T-helper 17 cell (primary cell): Measurements from ENCODE around the gene STON2. TPM values are rescaled to one million over a fixed set of nuclear protein-coding genes. Genes with fewer than 3 reads are reported as not detected.
A peak's percentile ranks its signal among the peaks of the same experiment; 100 is the strongest.

ENCODE experiments used
- ATAC-seq: fragments of 150-1000 bp; cut with Tn5 transposase; 2 replicates; pipeline ENCODE4 v1.10.0; 2021; ENCODE audit warnings: mild to moderate bottlenecking, moderate library complexity
- DNase-seq, 3 donors: peaks; one replicate each; pipeline versions ENCODE4 v3.0.0 to v3.0.0-alpha.2; 2020 to 2021
- H3K9me3 ChIP-seq: one replicate; pipeline ENCODE4 v1.7.0; 2013; ENCODE audit warnings: low read length, mild to moderate bottlenecking; ENCODE audit not compliant: control insufficient read depth, poor library complexity, severe bottlenecking
- H3K27ac Mint-ChIP-seq: one replicate; pipeline ENCODE4 v1.8.0; 2022; ENCODE audit warnings: mild to moderate bottlenecking, moderate library complexity, mixed read lengths
- H3K27me3 Mint-ChIP-seq: one replicate; pipeline ENCODE4 v1.8.0; 2022; ENCODE audit warnings: mixed read lengths
- H3K36me3 Mint-ChIP-seq: one replicate; pipeline ENCODE4 v1.8.0; 2022; ENCODE audit warnings: low read depth, mixed read lengths
- H3K4me1 Mint-ChIP-seq: one replicate; pipeline ENCODE4 v1.8.0; 2022; ENCODE audit warnings: mild to moderate bottlenecking, mixed read lengths
- H3K4me3 Mint-ChIP-seq: one replicate; pipeline ENCODE4 v1.8.0; 2022; ENCODE audit warnings: mild to moderate bottlenecking, moderate library complexity, mixed read lengths
- total RNA-seq, 4 donors: library from RNA in 2 of 4; stranded (reverse) in 2 of 4; gene quantifications; one replicate each; pipeline ENCODE4 v1.2.3 and lab custom pipeline; 2022 to 2026

The STON2 gene
- total RNA-seq, 2 donors from 2014 or later = 2.3 to 51.1 TPM

DNA sequence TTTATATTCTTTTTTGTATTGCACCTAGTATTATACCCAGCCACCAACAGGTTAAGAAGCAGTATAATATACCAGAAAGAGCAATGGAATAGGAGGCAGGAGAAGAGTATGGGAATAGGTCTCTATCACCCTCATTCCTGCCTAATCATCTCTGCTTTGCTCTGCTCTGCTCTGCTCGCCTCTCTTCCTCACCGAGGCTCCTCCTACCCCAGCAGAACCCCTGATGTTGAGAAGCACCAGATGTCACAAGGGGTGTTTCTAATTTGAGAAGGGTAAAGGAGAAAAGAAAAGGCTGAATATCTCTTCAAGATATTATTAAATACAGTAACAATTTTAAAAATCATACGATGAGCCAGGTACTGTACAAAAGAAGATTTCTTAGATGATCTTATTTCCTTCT, 89.0 kb downstream of the STON2 start:
- DNase-seq (no peak), ATAC-seq (no peak)
- Mint-ChIP-seq H3K27me3 (peaks cover 29% of the 10 kb centered on the region), H3K4me1 (no peaks in the 10 kb centered on the region), H3K4me3 (no peak overlapping the region), H3K36me3 (no peaks in the 10 kb centered on the region), H3K27ac (no peak overlapping the region)
- no peaks in the 10 kb centered on the region for H3K9me3 ChIP-seq

GRCh38 chr14:81310606-81311005, 89.5 kb downstream of the STON2 start:
- H3K36me3 Mint-ChIP-seq = no peaks in the 10 kb centered on the region
- ATAC-seq (no peak), DNase-seq (no peak)
- H3K4me1 Mint-ChIP-seq = no peaks in the 10 kb centered on the region
- no peak overlapping the region for H3K27ac Mint-ChIP-seq
- no peak overlapping the region for H3K4me3 Mint-ChIP-seq
- peaks cover 26% of the 10 kb centered on the region for H3K27me3 Mint-ChIP-seq
- no peaks in the 10 kb centered on the region for H3K9me3 ChIP-seq

DNA sequence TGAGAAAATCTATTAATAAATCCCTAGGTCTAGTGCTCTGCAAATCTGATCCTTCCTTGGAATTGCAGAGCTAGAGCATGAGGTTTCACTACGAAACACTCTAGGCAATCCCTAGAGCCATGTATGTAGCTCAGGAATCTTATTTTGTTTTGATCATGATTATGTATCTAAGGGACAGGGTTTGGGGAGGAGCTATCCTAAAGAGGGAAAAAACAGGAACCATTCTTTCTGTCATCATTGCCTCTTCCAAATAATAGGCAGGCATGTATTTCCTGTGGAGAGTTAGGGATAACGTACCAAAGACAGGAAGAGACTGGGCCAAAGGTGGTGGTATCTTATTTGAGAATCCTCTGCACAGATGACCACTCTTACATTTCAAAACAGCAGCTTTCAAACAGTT, 90.6 kb downstream of the STON2 start:
- no peak overlapping the region for H3K4me3 Mint-ChIP-seq
- H3K27ac Mint-ChIP-seq = no peak overlapping the region
- peaks cover 26% of the 10 kb centered on the region for H3K27me3 Mint-ChIP-seq
- no peaks in the 10 kb centered on the region for H3K4me1 Mint-ChIP-seq
- H3K9me3 ChIP-seq = no peaks in the 10 kb centered on the region
- H3K36me3 Mint-ChIP-seq = no peaks in the 10 kb centered on the region
- no peak for DNase-seq
- no peak for ATAC-seq

GRCh38 chr14:81305743-81306142, 94.4 kb downstream of the STON2 start:
- no peaks in the 10 kb centered on the region for H3K36me3 Mint-ChIP-seq
- H3K4me1 Mint-ChIP-seq = peaks cover 2% of the 10 kb centered on the region
- no peak overlapping the region for H3K27ac Mint-ChIP-seq
- H3K9me3 ChIP-seq = no peaks in the 10 kb centered on the region
- H3K4me3 Mint-ChIP-seq = no peak overlapping the region
- DNase-seq (no peak), ATAC-seq (no peak)
- peaks cover 8% of the 10 kb centered on the region for H3K27me3 Mint-ChIP-seq

DNA sequence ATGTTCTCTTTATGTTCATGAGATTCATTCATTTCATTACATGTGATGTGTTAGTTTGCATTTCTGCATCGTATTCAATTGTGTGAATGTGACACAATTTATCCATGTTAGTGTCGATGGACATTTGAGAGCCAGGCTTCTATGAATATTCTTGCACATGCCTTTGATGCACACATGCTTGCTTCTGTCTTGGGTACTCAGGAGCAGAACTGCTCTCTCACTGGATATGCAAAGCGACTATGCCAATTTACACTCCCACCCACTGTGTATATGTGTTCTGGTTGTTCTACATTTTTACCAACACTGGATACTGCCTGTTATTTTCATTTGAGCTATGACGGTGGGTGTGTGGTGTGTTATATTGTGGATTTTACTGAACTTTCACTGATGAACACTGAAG, 95.1 kb downstream of the STON2 start:
- Mint-ChIP-seq H3K36me3 (no peaks in the 10 kb centered on the region), H3K4me3 (no peak overlapping the region), H3K27ac (no peak overlapping the region), H3K4me1 (peaks cover 2% of the 10 kb centered on the region), H3K27me3 (peaks cover 4% of the 10 kb centered on the region)
- DNase-seq (no peak), ATAC-seq (no peak)
- no peaks in the 10 kb centered on the region for H3K9me3 ChIP-seq

- Mint-ChIP-seq H3K27me3 (no peaks in the 10 kb centered on the region), H3K36me3 (no peaks in the 10 kb centered on the region), H3K4me3 (no peak overlapping the region), H3K27ac (no peak overlapping the region), H3K4me1 (peaks cover 2% of the 10 kb centered on the region)
- DNase-seq = no peak
- peak; percentile 50 for ATAC-seq
- H3K9me3 ChIP-seq = no peaks in the 10 kb centered on the region
Measured at GRCh38 chr14:81303258-81303935, 96.7 kb downstream of the STON2 start.

GRCh38 chr14:81302638-81303037, 97.5 kb downstream of the STON2 start:
- Mint-ChIP-seq H3K4me3 (no peak overlapping the region), H3K36me3 (no peaks in the 10 kb centered on the region), H3K4me1 (peaks cover 2% of the 10 kb centered on the region), H3K27ac (no peak overlapping the region), H3K27me3 (no peaks in the 10 kb centered on the region)
- ATAC-seq = no peak
- DNase-seq = no peak
- no peaks in the 10 kb centered on the region for H3K9me3 ChIP-seq

GRCh38 chr14:81301813-81302212, 98.3 kb downstream of the STON2 start:
- no peaks in the 10 kb centered on the region for H3K9me3 ChIP-seq
- ATAC-seq = no peak
- peaks cover 2% of the 10 kb centered on the region for H3K4me1 Mint-ChIP-seq
- no peak for DNase-seq
- H3K27me3 Mint-ChIP-seq = peaks cover 3% of the 10 kb centered on the region
- H3K27ac Mint-ChIP-seq = no peak overlapping the region
- no peak overlapping the region for H3K4me3 Mint-ChIP-seq
- no peaks in the 10 kb centered on the region for H3K36me3 Mint-ChIP-seq

DNA sequence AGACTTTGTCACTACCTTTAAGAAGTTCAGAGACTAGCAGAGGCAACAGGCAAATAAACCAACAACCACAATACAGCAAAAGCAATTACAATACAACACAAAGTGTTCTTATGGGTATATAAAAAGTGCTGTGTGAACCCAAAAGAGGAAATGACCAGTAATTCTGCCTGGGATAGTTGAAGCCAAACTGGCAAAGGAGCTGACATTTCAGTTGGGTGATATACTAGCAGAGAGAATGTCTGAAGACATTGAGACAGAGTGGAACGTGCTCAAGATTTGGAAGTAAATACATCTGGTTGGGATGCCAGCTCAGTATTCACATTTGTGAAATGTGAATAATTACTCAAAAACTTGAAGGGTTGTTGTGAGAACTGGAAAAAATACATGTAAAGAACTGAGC, 98.8 kb downstream of the STON2 start:
- peaks cover 8% of the 10 kb centered on the region for H3K27me3 Mint-ChIP-seq
- DNase-seq (no peak), ATAC-seq (no peak)
- no peak overlapping the region for H3K27ac Mint-ChIP-seq
- H3K36me3 Mint-ChIP-seq = no peaks in the 10 kb centered on the region
- H3K4me3 Mint-ChIP-seq = no peak overlapping the region
- peaks cover 2% of the 10 kb centered on the region for H3K4me1 Mint-ChIP-seq
- H3K9me3 ChIP-seq = no peaks in the 10 kb centered on the region

DNA sequence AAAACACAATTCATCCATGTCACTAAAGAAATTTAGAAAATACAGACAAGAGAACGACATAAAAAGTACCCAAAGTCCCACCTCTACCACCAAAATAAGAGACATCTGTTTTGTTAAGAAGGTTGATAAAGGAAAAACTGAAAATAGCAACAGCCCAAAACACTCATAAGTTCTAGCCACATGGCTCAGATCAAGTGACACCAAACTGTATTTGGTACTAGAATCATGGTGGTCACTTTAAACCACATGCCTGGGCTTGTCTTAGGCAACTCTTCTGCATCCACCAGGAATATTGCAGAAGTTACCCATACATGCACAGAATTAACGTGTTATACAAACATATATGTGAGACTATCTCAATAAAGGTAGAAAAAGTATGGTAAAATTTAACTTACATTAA, 101.2 kb downstream of the STON2 start:
- Mint-ChIP-seq H3K27me3 (peaks cover 8% of the 10 kb centered on the region), H3K36me3 (no peaks in the 10 kb centered on the region), H3K27ac (no peak overlapping the region), H3K4me1 (peaks cover 2% of the 10 kb centered on the region), H3K4me3 (no peak overlapping the region)
- no peaks in the 10 kb centered on the region for H3K9me3 ChIP-seq
- DNase-seq (no peak), ATAC-seq (no peak)

DNA sequence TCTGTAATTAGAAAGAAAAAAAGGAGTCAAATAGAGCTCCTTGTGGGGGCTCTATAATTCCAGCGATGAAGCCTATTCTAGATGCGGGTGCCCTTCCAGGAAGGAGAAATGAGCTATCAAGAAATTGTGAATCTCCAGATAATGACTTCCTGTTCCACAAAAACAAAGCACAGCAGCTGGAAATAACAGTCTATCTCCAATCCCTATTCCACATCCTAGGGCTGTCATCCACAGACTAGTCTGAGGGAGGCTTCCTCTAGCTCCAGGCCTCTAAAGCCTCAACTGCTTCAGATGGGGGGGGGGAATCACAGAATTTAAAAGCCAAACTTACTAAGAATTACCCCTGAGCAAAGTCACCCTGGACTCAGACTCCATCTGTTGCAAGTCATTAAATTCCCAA, 102.0 kb downstream of the STON2 start:
- ATAC-seq = no peak
- peaks cover 2% of the 10 kb centered on the region for H3K36me3 Mint-ChIP-seq
- no peak overlapping the region for H3K27ac Mint-ChIP-seq
- peaks cover 2% of the 10 kb centered on the region for H3K4me1 Mint-ChIP-seq
- no peaks in the 10 kb centered on the region for H3K9me3 ChIP-seq
- H3K4me3 Mint-ChIP-seq = no peak overlapping the region
- peaks cover 15% of the 10 kb centered on the region for H3K27me3 Mint-ChIP-seq
- no peak for DNase-seq

DNA sequence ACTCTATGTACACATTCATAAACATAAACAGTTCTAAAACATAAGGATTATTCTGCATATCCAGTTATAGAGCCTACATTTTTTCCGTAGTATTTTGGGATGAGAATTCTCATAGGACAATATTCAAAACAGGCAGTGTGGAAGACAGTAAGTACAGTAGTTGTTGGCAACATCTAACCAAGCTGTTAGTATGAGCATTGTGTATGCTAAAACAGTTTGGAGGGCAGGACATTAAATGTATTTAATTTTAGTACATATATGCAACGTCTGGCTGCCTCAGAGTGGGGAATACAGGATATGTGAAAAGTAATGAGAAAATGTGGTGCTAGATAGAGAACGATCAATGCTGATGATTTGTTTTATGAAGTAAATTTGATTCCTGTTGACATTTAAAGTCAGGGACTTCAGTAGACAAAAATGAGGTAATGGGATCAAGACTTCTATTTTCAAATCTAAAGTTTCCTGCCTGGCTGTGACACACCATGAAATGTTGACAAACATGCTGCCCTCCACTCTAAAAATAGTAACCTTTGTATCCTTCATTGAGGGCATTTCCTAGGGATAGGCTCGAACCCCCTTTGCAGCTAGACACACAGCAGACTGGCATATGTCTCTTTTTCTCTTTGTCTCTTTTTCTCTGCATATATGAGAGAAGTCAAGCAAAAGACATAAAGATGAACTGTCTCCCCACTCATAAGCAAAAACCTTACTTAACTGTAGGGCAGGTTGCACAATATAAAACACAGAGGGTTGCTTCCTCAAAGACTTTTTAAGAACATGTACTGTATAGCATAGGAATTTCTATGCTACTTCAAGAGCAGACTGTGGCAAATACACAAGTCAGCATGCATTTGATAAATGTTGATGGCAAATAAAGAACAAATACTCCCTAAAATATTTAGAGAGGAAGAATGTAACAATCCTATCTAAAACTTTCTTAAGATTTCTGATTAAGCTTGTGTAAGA, 103.9 kb downstream of the STON2 start:
- no peaks in the 10 kb centered on the region for H3K9me3 ChIP-seq
- no peak overlapping the region for H3K4me3 Mint-ChIP-seq
- H3K4me1 Mint-ChIP-seq = no peaks in the 10 kb centered on the region
- H3K27me3 Mint-ChIP-seq = peaks cover 16% of the 10 kb centered on the region
- DNase-seq = no peak
- ATAC-seq = no peak
- H3K27ac Mint-ChIP-seq = no peak overlapping the region
- peaks cover 2% of the 10 kb centered on the region for H3K36me3 Mint-ChIP-seq

DNA sequence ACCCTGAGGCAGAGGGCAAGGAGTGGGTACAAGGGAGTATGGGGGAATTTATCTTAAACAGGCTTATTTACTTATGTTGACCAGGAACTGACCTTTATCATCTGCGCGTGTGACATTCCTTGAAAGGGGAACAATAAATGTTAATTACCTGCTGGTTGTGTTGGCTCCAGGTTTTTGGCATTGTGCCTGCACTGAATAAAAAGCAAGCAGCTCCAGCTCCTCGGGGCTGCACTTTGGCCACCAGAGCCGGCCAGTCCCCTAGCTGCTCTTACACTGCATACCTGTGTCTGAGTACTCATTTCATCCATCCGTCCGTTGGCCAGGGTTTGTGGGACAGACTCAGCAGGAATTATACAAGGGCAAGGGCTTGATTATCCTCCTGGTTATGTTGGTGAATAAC, 110.6 kb downstream of the STON2 start:
- H3K27ac Mint-ChIP-seq = no peak overlapping the region
- H3K9me3 ChIP-seq = no peaks in the 10 kb centered on the region
- peaks cover 2% of the 10 kb centered on the region for H3K36me3 Mint-ChIP-seq
- ATAC-seq (no peak), DNase-seq (no peak)
- peaks cover 33% of the 10 kb centered on the region for H3K27me3 Mint-ChIP-seq
- H3K4me3 Mint-ChIP-seq = no peak overlapping the region
- H3K4me1 Mint-ChIP-seq = no peaks in the 10 kb centered on the region
